ENCODE measurements around the gene ZNF839. TPM values are rescaled to one million over a fixed set of nuclear protein-coding genes. Genes with fewer than 3 reads are reported as not detected.

Gene ZNF839
- total RNA-seq, 1 experiment from 2014 or later: 14.3 TPM

GRCh38 chr14:102317564-102318248 is 1.8 kb upstream of the ZNF839 start:
- Histone ChIP-seq H3K27me3 (ENCODE audit: low read length) (no peaks in the 10 kb centered on the region), H3K9me2 (replicated peaks; ENCODE audit: insufficient read depth, low read length) (no peaks in the 10 kb centered on the region), H3K9ac (ENCODE audit: low read length) (peak overlapping the region; percentile 70), H3K27ac (ENCODE audit: low read length) (peak overlapping the region; percentile 10; the same call in 1 of the 2 replicates), H3K9me3 (ENCODE audit: low read length) (no peaks in the 10 kb centered on the region), H3K79me2 (ENCODE audit: low read length) (peaks cover 34% of the 10 kb centered on the region), H3K4me2 (ENCODE audit: low read depth, low read length, poor library complexity, severe bottlenecking) (peak overlapping the region; percentile 96), H3K36me3 (ENCODE audit: insufficient read depth, low read length) (peaks cover 5% of the 10 kb centered on the region; the same call in 1 of the 2 replicates), H2AFZ (ENCODE audit: low read length) (peak overlapping the region; percentile 94), H3K4me1 (ENCODE audit: low read length) (peaks cover 63% of the 10 kb centered on the region), H3K4me3 (ENCODE audit: low read length) (peak overlapping the region; percentile 71), H4K20me1 (ENCODE audit: insufficient read depth, low read depth, low read length) (no peaks in the 10 kb centered on the region)
- peak; percentile 83 for DNase-seq

GRCh38 chr14:102318781-102319276 is 717 bp upstream of the ZNF839 start:
- Histone ChIP-seq H3K4me2 (ENCODE audit: low read depth, low read length, poor library complexity, severe bottlenecking) (peak overlapping the region; percentile 96), H3K9me3 (ENCODE audit: low read length) (no peaks in the 10 kb centered on the region), H3K27me3 (ENCODE audit: low read length) (no peaks in the 10 kb centered on the region), H3K9ac (ENCODE audit: low read length) (peak overlapping the region; percentile 88), H3K9me2 (replicated peaks; ENCODE audit: insufficient read depth, low read length) (no peaks in the 10 kb centered on the region), H3K27ac (ENCODE audit: low read length) (peak overlapping the region; percentile 49), H2AFZ (ENCODE audit: low read length) (peak overlapping the region; percentile 94), H3K4me3 (ENCODE audit: low read length) (peak overlapping the region; percentile 83), H4K20me1 (ENCODE audit: insufficient read depth, low read depth, low read length) (no peaks in the 10 kb centered on the region), H3K4me1 (ENCODE audit: low read length) (peaks cover 61% of the 10 kb centered on the region), H3K79me2 (ENCODE audit: low read length) (peaks cover 45% of the 10 kb centered on the region), H3K36me3 (ENCODE audit: insufficient read depth, low read length) (peaks cover 5% of the 10 kb centered on the region; the same call in 1 of the 2 replicates)
- peak; percentile 65 for DNase-seq

- Histone ChIP-seq H3K27me3 (ENCODE audit: low read length) (no peaks in the 10 kb centered on the region), H3K36me3 (ENCODE audit: insufficient read depth, low read length) (peaks cover 5% of the 10 kb centered on the region; the same call in 1 of the 2 replicates), H3K9me3 (ENCODE audit: low read length) (no peaks in the 10 kb centered on the region), H3K79me2 (ENCODE audit: low read length) (peaks cover 46% of the 10 kb centered on the region), H3K4me2 (ENCODE audit: low read depth, low read length, poor library complexity, severe bottlenecking) (peak overlapping the region; percentile 92), H3K9ac (ENCODE audit: low read length) (peak overlapping the region; percentile 88), H3K4me3 (ENCODE audit: low read length) (peak overlapping the region; percentile 83), H3K9me2 (replicated peaks; ENCODE audit: insufficient read depth, low read length) (no peaks in the 10 kb centered on the region), H2AFZ (ENCODE audit: low read length) (no peak overlapping the region; the same call in 1 of the 2 replicates), H3K27ac (ENCODE audit: low read length) (no peak overlapping the region; the same call in 1 of the 2 replicates), H4K20me1 (ENCODE audit: insufficient read depth, low read depth, low read length) (no peaks in the 10 kb centered on the region), H3K4me1 (ENCODE audit: low read length) (peaks cover 50% of the 10 kb centered on the region)
- peak; percentile 68 for DNase-seq
Observed at GRCh38 chr14:102320033-102320660, 601 bp downstream of the ZNF839 start.

GRCh38 chr14:102320671-102321455 is 1.3 kb downstream of the ZNF839 start:
- Histone ChIP-seq H3K36me3 (ENCODE audit: insufficient read depth, low read length) (peaks cover 5% of the 10 kb centered on the region; the same call in 1 of the 2 replicates), H4K20me1 (ENCODE audit: insufficient read depth, low read depth, low read length) (no peaks in the 10 kb centered on the region), H3K9me3 (ENCODE audit: low read length) (no peaks in the 10 kb centered on the region), H3K4me2 (ENCODE audit: low read depth, low read length, poor library complexity, severe bottlenecking) (peak overlapping the region; percentile 92), H3K27me3 (ENCODE audit: low read length) (no peaks in the 10 kb centered on the region), H3K4me3 (ENCODE audit: low read length) (peak overlapping the region; percentile 83), H3K79me2 (ENCODE audit: low read length) (peaks cover 46% of the 10 kb centered on the region), H3K27ac (ENCODE audit: low read length) (no peak overlapping the region), H3K9me2 (replicated peaks; ENCODE audit: insufficient read depth, low read length) (no peaks in the 10 kb centered on the region), H3K9ac (ENCODE audit: low read length) (peak overlapping the region; percentile 88), H3K4me1 (ENCODE audit: low read length) (peaks cover 49% of the 10 kb centered on the region), H2AFZ (ENCODE audit: low read length) (no peak overlapping the region)
- no peak for DNase-seq

- Histone ChIP-seq H4K20me1 (ENCODE audit: insufficient read depth, low read depth, low read length) (no peaks in the 10 kb centered on the region), H3K4me1 (ENCODE audit: low read length) (peaks cover 40% of the 10 kb centered on the region), H3K9me2 (replicated peaks; ENCODE audit: insufficient read depth, low read length) (no peaks in the 10 kb centered on the region), H3K4me2 (ENCODE audit: low read depth, low read length, poor library complexity, severe bottlenecking) (peak overlapping the region; percentile 92), H2AFZ (ENCODE audit: low read length) (no peak overlapping the region), H3K27me3 (ENCODE audit: low read length) (no peaks in the 10 kb centered on the region), H3K79me2 (ENCODE audit: low read length) (peaks cover 46% of the 10 kb centered on the region), H3K27ac (ENCODE audit: low read length) (no peak overlapping the region), H3K9me3 (ENCODE audit: low read length) (no peaks in the 10 kb centered on the region), H3K9ac (ENCODE audit: low read length) (peak overlapping the region; percentile 88; the same call in 1 of the 2 replicates), H3K36me3 (ENCODE audit: insufficient read depth, low read length) (peaks cover 5% of the 10 kb centered on the region; the same call in 1 of the 2 replicates), H3K4me3 (ENCODE audit: low read length) (no peak overlapping the region; the same call in 1 of the 2 replicates)
- no peak for DNase-seq
Observed at GRCh38 chr14:102321456-102322422, 2.2 kb downstream of the ZNF839 start.

- H3K4me3 ChIP-seq (ENCODE audit: low read length): no peak overlapping the region
- peak; percentile 75 for DNase-seq
- H3K4me2 ChIP-seq (ENCODE audit: low read depth, low read length, poor library complexity, severe bottlenecking): no peak overlapping the region
- H3K9me2 ChIP-seq (replicated peaks; ENCODE audit: insufficient read depth, low read length): no peaks in the 10 kb centered on the region
- H3K9ac ChIP-seq (ENCODE audit: low read length): no peak overlapping the region
- H2AFZ ChIP-seq (ENCODE audit: low read length): no peak overlapping the region
- H3K4me1 ChIP-seq (ENCODE audit: low read length): peaks cover 30% of the 10 kb centered on the region
- H3K79me2 ChIP-seq (ENCODE audit: low read length): peaks cover 46% of the 10 kb centered on the region
- H3K27me3 ChIP-seq (ENCODE audit: low read length): no peaks in the 10 kb centered on the region
- H3K27ac ChIP-seq (ENCODE audit: low read length): no peak overlapping the region
- H3K36me3 ChIP-seq (ENCODE audit: insufficient read depth, low read length): peaks cover 5% of the 10 kb centered on the region; the same call in 1 of the 2 replicates
- no peaks in the 10 kb centered on the region for H4K20me1 ChIP-seq (ENCODE audit: insufficient read depth, low read depth, low read length)
- no peaks in the 10 kb centered on the region for H3K9me3 ChIP-seq (ENCODE audit: low read length)
Observed at GRCh38 chr14:102323102-102323501, 3.6 kb downstream of the ZNF839 start.

- DNase-seq: no peak
- Histone ChIP-seq H4K20me1 (ENCODE audit: insufficient read depth, low read depth, low read length) (no peaks in the 10 kb centered on the region; the same call in 1 of the 2 replicates), H3K9ac (ENCODE audit: low read length) (no peak overlapping the region), H3K4me2 (ENCODE audit: low read depth, low read length, poor library complexity, severe bottlenecking) (no peak overlapping the region), H3K27me3 (ENCODE audit: low read length) (no peaks in the 10 kb centered on the region), H3K4me3 (ENCODE audit: low read length) (no peak overlapping the region), H3K27ac (ENCODE audit: low read length) (no peak overlapping the region), H2AFZ (ENCODE audit: low read length) (no peak overlapping the region), H3K4me1 (ENCODE audit: low read length) (peaks cover 11% of the 10 kb centered on the region), H3K9me3 (ENCODE audit: low read length) (no peaks in the 10 kb centered on the region), H3K79me2 (ENCODE audit: low read length) (peaks cover 34% of the 10 kb centered on the region), H3K36me3 (ENCODE audit: insufficient read depth, low read length) (peaks cover 7% of the 10 kb centered on the region; the same call in 1 of the 2 replicates), H3K9me2 (replicated peaks; ENCODE audit: insufficient read depth, low read length) (no peaks in the 10 kb centered on the region)
Observed at GRCh38 chr14:102325791-102326345, 6.3 kb downstream of the ZNF839 start.

Measured in Karpas-422 (cell line).